HepG2 (cell line): ENCODE data around the gene ST8SIA6.

Source experiments
- ATF7 ChIP-seq, 2 experiments: fragments of 450-650 bp in 1 of 2; sonication (generic) in 1 of 2; formaldehyde crosslinking in 1 of 2; IDR thresholded peaks; 2 replicates each; pipeline versions ENCODE4 v1.4.0 to v1.6.1; 2016 to 2020; ENCODE audit warnings: antibody characterized with exemption in 1 of 2, mild to moderate bottlenecking in 1 of 2, missing genetic modification reagents in 1 of 2
- TBP ChIP-seq: sonication (generic); formaldehyde crosslinking; IDR thresholded peaks from 2 replicates; pipeline ENCODE4 v1.5.0; 2020; ENCODE audit warnings: missing genetic modification reagents

DNA sequence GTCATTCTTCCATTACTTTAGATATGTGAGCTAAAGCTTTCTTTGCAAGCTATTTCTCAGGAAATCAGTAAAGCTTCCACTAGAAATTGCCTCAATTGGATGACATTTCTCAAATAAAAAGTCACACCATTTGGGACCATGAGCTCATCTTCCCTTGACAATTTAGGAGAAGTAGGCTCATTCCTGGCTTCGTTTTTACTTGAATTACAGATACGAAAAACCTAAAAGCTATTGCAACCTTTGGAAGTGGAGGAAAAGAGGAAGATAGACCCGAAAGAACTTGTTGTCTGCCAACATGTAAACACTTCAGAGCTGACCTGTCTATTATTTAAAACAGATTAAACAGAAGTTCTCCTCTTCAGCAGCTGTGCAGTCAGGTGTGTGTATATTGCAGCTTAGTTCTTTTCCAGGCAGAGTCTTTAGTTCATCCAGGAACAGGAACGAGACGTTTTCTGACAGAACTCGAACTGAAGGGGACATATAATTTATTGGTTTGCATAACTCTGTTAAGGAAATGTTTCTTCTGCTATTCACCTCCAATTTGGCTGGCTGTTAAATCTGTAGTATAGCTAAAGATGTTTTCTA is 43.1 kb upstream of the ST8SIA6 start:
- no peak for TF ChIP-seq TBP (CRISPR knock-in tag)
- TF ChIP-seq ATF7 (IDR thresholded peaks at IDR 0.05), result no peak
- no peak for TF ChIP-seq ATF7 (CRISPR knock-in tag; IDR thresholded peaks at IDR 0.05)
